Measurements from ENCODE around the gene STK4.

STK4 gene

GRCh38 chr20:44963325-44964215, 2.7 kb upstream of the STK4 start:
- Histone ChIP-seq H3K4me3 (ENCODE audit: low read depth, low read length) (no peak overlapping the region), H3K4me1 (ENCODE audit: control insufficient read depth, insufficient read depth, low read length) (peaks cover 31% of the 10 kb centered on the region), H3K27me3 (ENCODE audit: control insufficient read depth, insufficient read depth, low read length) (peaks cover 46% of the 10 kb centered on the region), H3K9me3 (ENCODE audit: control insufficient read depth, insufficient read depth, low read length) (no peaks in the 10 kb centered on the region), H3K9ac (ENCODE audit: low read depth, low read length) (no peak overlapping the region), H3K27ac (ENCODE audit: low read depth, low read length) (no peak overlapping the region), H3K36me3 (ENCODE audit: control insufficient read depth, insufficient read depth, low read length) (no peaks in the 10 kb centered on the region)

- no peaks in the 10 kb centered on the region for H3K9me3 ChIP-seq (ENCODE audit: control insufficient read depth, insufficient read depth, low read length)
- H3K27me3 ChIP-seq (ENCODE audit: control insufficient read depth, insufficient read depth, low read length), result peaks cover 42% of the 10 kb centered on the region
- H3K27ac ChIP-seq (ENCODE audit: low read depth, low read length), result peak overlapping the region; percentile 77
- H3K4me3 ChIP-seq (ENCODE audit: low read depth, low read length), result peak overlapping the region; percentile 88
- H3K4me1 ChIP-seq (ENCODE audit: control insufficient read depth, insufficient read depth, low read length), result peaks cover 29% of the 10 kb centered on the region
- H3K36me3 ChIP-seq (ENCODE audit: control insufficient read depth, insufficient read depth, low read length), result no peaks in the 10 kb centered on the region
- H3K9ac ChIP-seq (ENCODE audit: low read depth, low read length), result peak overlapping the region; percentile 32; the same call in 1 of the 2 replicates
Observed at GRCh38 chr20:44965651-44966029, 672 bp upstream of the STK4 start.

- peaks cover 27% of the 10 kb centered on the region for H3K27me3 ChIP-seq (ENCODE audit: control insufficient read depth, insufficient read depth, low read length)
- H3K4me3 ChIP-seq (ENCODE audit: low read depth, low read length), result peak overlapping the region; percentile 88
- H3K27ac ChIP-seq (ENCODE audit: low read depth, low read length), result no peak overlapping the region
- no peak overlapping the region for H3K9ac ChIP-seq (ENCODE audit: low read depth, low read length)
- peaks cover 19% of the 10 kb centered on the region; the same call in 1 of the 2 replicates for H3K4me1 ChIP-seq (ENCODE audit: control insufficient read depth, insufficient read depth, low read length)
- H3K36me3 ChIP-seq (ENCODE audit: control insufficient read depth, insufficient read depth, low read length), result peaks cover 4% of the 10 kb centered on the region
- H3K9me3 ChIP-seq (ENCODE audit: control insufficient read depth, insufficient read depth, low read length), result no peaks in the 10 kb centered on the region
Observed at GRCh38 chr20:44967207-44967807, 995 bp downstream of the STK4 start.

GRCh38 chr20:44969300-44969894, 3.1 kb downstream of the STK4 start:
- Histone ChIP-seq H3K27ac (ENCODE audit: low read depth, low read length) (no peak overlapping the region), H3K9me3 (ENCODE audit: control insufficient read depth, insufficient read depth, low read length) (no peaks in the 10 kb centered on the region), H3K36me3 (ENCODE audit: control insufficient read depth, insufficient read depth, low read length) (peaks cover 25% of the 10 kb centered on the region), H3K4me1 (ENCODE audit: control insufficient read depth, insufficient read depth, low read length) (peaks cover 19% of the 10 kb centered on the region; the same call in 1 of the 2 replicates), H3K27me3 (ENCODE audit: control insufficient read depth, insufficient read depth, low read length) (peaks cover 9% of the 10 kb centered on the region), H3K9ac (ENCODE audit: low read depth, low read length) (no peak overlapping the region), H3K4me3 (ENCODE audit: low read depth, low read length) (no peak overlapping the region)

- H3K4me1 ChIP-seq (ENCODE audit: control insufficient read depth, insufficient read depth, low read length), result peaks cover 19% of the 10 kb centered on the region; the same call in 1 of the 2 replicates
- no peak overlapping the region for H3K9ac ChIP-seq (ENCODE audit: low read depth, low read length)
- H3K4me3 ChIP-seq (ENCODE audit: low read depth, low read length), result no peak overlapping the region
- H3K9me3 ChIP-seq (ENCODE audit: control insufficient read depth, insufficient read depth, low read length), result no peaks in the 10 kb centered on the region
- H3K27ac ChIP-seq (ENCODE audit: low read depth, low read length), result no peak overlapping the region
- H3K27me3 ChIP-seq (ENCODE audit: control insufficient read depth, insufficient read depth, low read length), result peaks cover 2% of the 10 kb centered on the region; the same call in 1 of the 2 replicates
- H3K36me3 ChIP-seq (ENCODE audit: control insufficient read depth, insufficient read depth, low read length), result peaks cover 34% of the 10 kb centered on the region
Observed at GRCh38 chr20:44970243-44970757, 4.0 kb downstream of the STK4 start.

- Histone ChIP-seq H3K4me3 (ENCODE audit: low read depth, low read length) (no peak overlapping the region), H3K9ac (ENCODE audit: low read depth, low read length) (no peak overlapping the region), H3K36me3 (ENCODE audit: control insufficient read depth, insufficient read depth, low read length) (peaks cover 59% of the 10 kb centered on the region), H3K4me1 (ENCODE audit: control insufficient read depth, insufficient read depth, low read length) (peaks cover 9% of the 10 kb centered on the region; the same call in 1 of the 2 replicates), H3K9me3 (ENCODE audit: control insufficient read depth, insufficient read depth, low read length) (no peaks in the 10 kb centered on the region), H3K27ac (ENCODE audit: low read depth, low read length) (no peak overlapping the region), H3K27me3 (ENCODE audit: control insufficient read depth, insufficient read depth, low read length) (no peaks in the 10 kb centered on the region)
Observed at GRCh38 chr20:44973053-44973452, 6.7 kb downstream of the STK4 start.

- Histone ChIP-seq H3K9ac (ENCODE audit: low read depth, low read length) (no peak overlapping the region), H3K4me1 (ENCODE audit: control insufficient read depth, insufficient read depth, low read length) (no peaks in the 10 kb centered on the region), H3K27me3 (ENCODE audit: control insufficient read depth, insufficient read depth, low read length) (no peaks in the 10 kb centered on the region), H3K36me3 (ENCODE audit: control insufficient read depth, insufficient read depth, low read length) (peaks cover 93% of the 10 kb centered on the region), H3K27ac (ENCODE audit: low read depth, low read length) (no peak overlapping the region), H3K9me3 (ENCODE audit: control insufficient read depth, insufficient read depth, low read length) (no peaks in the 10 kb centered on the region), H3K4me3 (ENCODE audit: low read depth, low read length) (no peak overlapping the region)
Observed at GRCh38 chr20:44976698-44977097, 10.4 kb downstream of the STK4 start.

GRCh38 chr20:44979090-44979621, 12.8 kb downstream of the STK4 start:
- Histone ChIP-seq H3K27ac (ENCODE audit: low read depth, low read length) (no peak overlapping the region), H3K27me3 (ENCODE audit: control insufficient read depth, insufficient read depth, low read length) (no peaks in the 10 kb centered on the region), H3K36me3 (ENCODE audit: control insufficient read depth, insufficient read depth, low read length) (peaks cover 86% of the 10 kb centered on the region), H3K4me1 (ENCODE audit: control insufficient read depth, insufficient read depth, low read length) (no peaks in the 10 kb centered on the region), H3K9ac (ENCODE audit: low read depth, low read length) (no peak overlapping the region), H3K4me3 (ENCODE audit: low read depth, low read length) (no peak overlapping the region), H3K9me3 (ENCODE audit: control insufficient read depth, insufficient read depth, low read length) (no peaks in the 10 kb centered on the region)

- Histone ChIP-seq H3K4me1 (ENCODE audit: control insufficient read depth, insufficient read depth, low read length) (no peaks in the 10 kb centered on the region), H3K4me3 (ENCODE audit: low read depth, low read length) (no peak overlapping the region), H3K27me3 (ENCODE audit: control insufficient read depth, insufficient read depth, low read length) (no peaks in the 10 kb centered on the region), H3K9ac (ENCODE audit: low read depth, low read length) (no peak overlapping the region), H3K36me3 (ENCODE audit: control insufficient read depth, insufficient read depth, low read length) (peaks cover 83% of the 10 kb centered on the region), H3K9me3 (ENCODE audit: control insufficient read depth, insufficient read depth, low read length) (no peaks in the 10 kb centered on the region), H3K27ac (ENCODE audit: low read depth, low read length) (no peak overlapping the region)
Observed at GRCh38 chr20:44981736-44982406, 15.6 kb downstream of the STK4 start.

GRCh38 chr20:44983093-44983674, 16.9 kb downstream of the STK4 start:
- no peaks in the 10 kb centered on the region for H3K9me3 ChIP-seq (ENCODE audit: control insufficient read depth, insufficient read depth, low read length)
- no peaks in the 10 kb centered on the region for H3K27me3 ChIP-seq (ENCODE audit: control insufficient read depth, insufficient read depth, low read length)
- no peak overlapping the region for H3K27ac ChIP-seq (ENCODE audit: low read depth, low read length)
- H3K4me1 ChIP-seq (ENCODE audit: control insufficient read depth, insufficient read depth, low read length), result no peaks in the 10 kb centered on the region
- no peak overlapping the region for H3K9ac ChIP-seq (ENCODE audit: low read depth, low read length)
- peaks cover 85% of the 10 kb centered on the region for H3K36me3 ChIP-seq (ENCODE audit: control insufficient read depth, insufficient read depth, low read length)
- no peak overlapping the region for H3K4me3 ChIP-seq (ENCODE audit: low read depth, low read length)
